Endothelial cell of umbilical vein (primary cell): ENCODE measurements around the gene RNASEH2C. TPM values are rescaled to one million over a fixed set of nuclear protein-coding genes. Genes with fewer than 3 reads are reported as not detected.
"Not testable (repeated sequence)": the region's sequence is repeated elsewhere in the genome, so short reads cannot be mapped to it uniquely, and the experiment has no call there.

Source experiments
- BruUV-seq: library from RNA; stranded (reverse); fragments of 400-500 nt; replicated peaks from 2 replicates; lab custom pipeline; 2021; lab: Mats Ljungman, UMichigan
- CTCF ChIA-PET: fragments of 300-600, 350-600 bp; sonication (Branson Sonifier 250); formaldehyde crosslinking; loops from one replicate; lab custom pipeline; 2021; ENCODE audit warnings: antibody characterized with exemption, inconsistent platforms; lab: Charles Lee
- POLR2A ChIA-PET: fragments of 300-600, 350-600 bp; sonication (Branson Sonifier 250); formaldehyde crosslinking; loops from one replicate; lab custom pipeline; 2021; ENCODE audit warnings: antibody characterized with exemption, inconsistent platforms; lab: Charles Lee
- DNase-seq: peaks from one replicate; pipeline ENCODE4 v3.0.0-alpha.2; 2011; ENCODE audit warnings: low read depth, low spot score
- FAIRE-seq: peaks from 2 replicates; lab custom pipeline; 2011; peaks lifted over from hg19 to GRCh38; lab: Jason Lieb, UNC
- H2AFZ ChIP-seq: 2 replicates; pipeline ENCODE4 v1.6.0; 2012; ENCODE audit warnings: low read depth, low read length, control low read depth, inconsistent platforms
- H3K27ac ChIP-seq: 2 replicates; pipeline ENCODE4 v1.5.1; 2011; ENCODE audit warnings: low read depth, mild to moderate bottlenecking, control low read depth, low read length, moderate library complexity; ENCODE audit not compliant: insufficient read depth
- H3K27me3 ChIP-seq, 2 experiments: 2 replicates each; pipeline versions ENCODE4 v1.6.0 to v1.6.1; 2011; ENCODE audit warnings: low read length in 2 of 2, mixed read lengths in 1 of 2; ENCODE audit not compliant: control insufficient read depth in 2 of 2, insufficient read depth in 2 of 2
- H3K36me3 ChIP-seq, 2 experiments: 2 replicates in 1 of 2; 3 replicates in 1 of 2; pipeline ENCODE4 v1.5.1; 2011; ENCODE audit warnings: low read length in 2 of 2, mild to moderate bottlenecking in 1 of 2, moderate library complexity in 1 of 2; ENCODE audit not compliant: control insufficient read depth in 2 of 2, insufficient read depth in 2 of 2; ENCODE audit errors: extremely low read depth in 1 of 2
- H3K4me1 ChIP-seq: 3 replicates; pipeline ENCODE4 v1.5.1; 2011; ENCODE audit warnings: mild to moderate bottlenecking, low read length; ENCODE audit not compliant: control insufficient read depth, insufficient read depth; ENCODE audit errors: extremely low read depth
- H3K4me2 ChIP-seq: 2 replicates; pipeline ENCODE4 v1.6.1; 2011; ENCODE audit warnings: low read length, control low read depth, mixed read lengths; ENCODE audit not compliant: insufficient read depth
- H3K4me3 ChIP-seq, 3 experiments: fragments of 200-600 bp in 1 of 3; sonication (generic), shearing (Covaris generic) in 1 of 3; replicated peaks in 1 of 3; 2 replicates each; pipeline ENCODE4 v1.5.1; 2011 to 2016; ENCODE audit warnings: control low read depth in 3 of 3, low read length in 3 of 3, mild to moderate bottlenecking in 2 of 3, inconsistent platforms in 1 of 3, low read depth in 1 of 3, moderate library complexity in 1 of 3; ENCODE audit not compliant: insufficient read depth in 1 of 3
- H3K79me2 ChIP-seq: 2 replicates; pipeline ENCODE4 v1.6.0; 2012; ENCODE audit warnings: low read length, inconsistent platforms; ENCODE audit not compliant: control insufficient read depth, insufficient read depth
- H3K9ac ChIP-seq: replicated peaks from 2 replicates; pipeline ENCODE3; 2011; ENCODE audit warnings: low read length, control low read depth; ENCODE audit not compliant: insufficient read depth; ENCODE audit errors: extremely low read depth
- H3K9me1 ChIP-seq: replicated peaks from 3 replicates; pipeline ENCODE4 v1.6.0; 2011; ENCODE audit warnings: mild to moderate bottlenecking, low read length; ENCODE audit not compliant: control insufficient read depth, insufficient read depth; ENCODE audit errors: extremely low read depth
- H3K9me3 ChIP-seq: replicated peaks from 2 replicates; pipeline ENCODE4 v1.5.1; 2012; ENCODE audit warnings: low read length, inconsistent platforms; ENCODE audit not compliant: control insufficient read depth, insufficient read depth
- H4K20me1 ChIP-seq: replicated peaks from 2 replicates; pipeline ENCODE3; 2011; ENCODE audit warnings: mild to moderate bottlenecking, low read length; ENCODE audit not compliant: control insufficient read depth, insufficient read depth; ENCODE audit errors: extremely low read depth
- CTCF ChIP-seq, 2 donors: IDR thresholded peaks; 1 replicate in 1 of 2; 2 replicates in 1 of 2; pipeline ENCODE4 v1.5.1; 2011; ENCODE audit warnings: low read length in 2 of 2, mild to moderate bottlenecking in 2 of 2, moderate library complexity in 2 of 2, control low read depth in 1 of 2, inconsistent platforms in 1 of 2, low read depth in 1 of 2; ENCODE audit not compliant: insufficient read depth in 1 of 2; ENCODE audit errors: extremely low read depth in 1 of 2
- EZH2 ChIP-seq: IDR thresholded peaks from 2 replicates; pipeline ENCODE4 v1.6.1; 2012; ENCODE audit warnings: borderline replicate concordance, low read depth, mild to moderate bottlenecking, moderate library complexity, low read length, inconsistent platforms; ENCODE audit not compliant: severe bottlenecking
- GATA2 ChIP-seq: IDR thresholded peaks from 2 replicates; pipeline ENCODE4 v1.7.0; 2011; ENCODE audit warnings: low read depth, mild to moderate bottlenecking, moderate library complexity, mixed read lengths, low read length; ENCODE audit not compliant: insufficient read length, insufficient read depth
- JUN ChIP-seq: IDR thresholded peaks from 2 replicates; pipeline ENCODE4 v1.6.1; 2011; ENCODE audit warnings: borderline replicate concordance, low read depth; ENCODE audit not compliant: insufficient read length, insufficient read depth
- MYC ChIP-seq: IDR thresholded peaks from one replicate; pipeline ENCODE4 v1.6.1; 2011; ENCODE audit warnings: mild to moderate bottlenecking, low read depth, low read length
- POLR2A ChIP-seq: IDR thresholded peaks from 2 replicates; pipeline ENCODE4 v1.6.1; 2012; ENCODE audit warnings: low read depth, mild to moderate bottlenecking, control low read depth, low read length
- POLR2AphosphoS5 ChIP-seq: IDR thresholded peaks from 2 replicates; pipeline ENCODE4 v1.6.1; 2012; ENCODE audit warnings: low read depth, mild to moderate bottlenecking, control low read depth, low read length, moderate library complexity; ENCODE audit not compliant: insufficient read depth
- dilution Hi-C: fragments of 300-500 bp; cut with MboI; formaldehyde crosslinking; loops from one replicate; pipeline ENCODE4 v1.15.0; 2019; ENCODE audit warnings: low sequenced_read_pairs; ENCODE audit not compliant: extremely low pct_ligation_motif_present
- intact Hi-C: fragments of 100-400 bp; cut with micrococcal nuclease; formaldehyde crosslinking; loops from one replicate; pipeline ENCODE4 v1.10.0; 2022
- polyA plus RNA-seq, 4 experiments: library from polyadenylated mRNA; depleted of rRNA in 3 of 4; stranded (reverse) in 3 of 4; unstranded in 1 of 4; fragments of >200 nt; gene quantifications; 2 replicates each; pipeline versions ENCODE4 v1.2.1 to v1.2.3, GENCODE V29; 2011 to 2012; ENCODE audit warnings: missing spikeins in 1 of 4
- total RNA-seq: library from RNA; stranded (reverse); gene quantifications from 2 replicates; pipeline ENCODE4 v1.2.3, GENCODE V29; 2021

RNASEH2C gene
- total and polyA plus RNA-seq, 2 donors (not counting 3 experiments of a cell fraction or from before 2014, with no cell fraction given): 62.0 to 110 TPM

- intact Hi-C loops: no loop called here
- Histone ChIP-seq H2AFZ (no peak overlapping the region), H3K9me3 (no peaks in the 10 kb centered on the region), H3K36me3 (no peaks in the 10 kb centered on the region), H4K20me1 (no peaks in the 10 kb centered on the region), H3K4me3 (no peak overlapping the region), H3K4me2 (no peak overlapping the region), H3K4me1 (peaks cover 9% of the 10 kb centered on the region), H3K9me1 (no peaks in the 10 kb centered on the region), H3K79me2 (no peaks in the 10 kb centered on the region), H3K27ac (no peak overlapping the region), H3K27me3 (no peaks in the 10 kb centered on the region), H3K9ac (no peak overlapping the region)
- ChIA-PET POLR2A (no interaction called here), CTCF (interaction anchor here (1.4 to 4.2 kb wide), 2 partner anchors 13 to 20 kb away, joined by 5 to 13 read pairs; partner anchors contain the start of gene KAT5)
- dilution Hi-C loops: no loop called here
- no peak for FAIRE-seq
- TF ChIP-seq GATA2 (no peak), CTCF (IDR thresholded peaks at IDR 0.05; ENCODE audit: extremely low read depth in 1 of 2, insufficient read depth in 1 of 2, low read depth in 1 of 2, low read length in 2 of 2) (no peak), POLR2A (no peak), MYC (no peak), EZH2 (no peak), JUN (no peak), POLR2AphosphoS5 (no peak)
- no TSS peak for BruUV-seq
- no peak for DNase-seq
Observed at GRCh38 chr11:65692367-65692766, 28.2 kb downstream of the RNASEH2C start.

DNA sequence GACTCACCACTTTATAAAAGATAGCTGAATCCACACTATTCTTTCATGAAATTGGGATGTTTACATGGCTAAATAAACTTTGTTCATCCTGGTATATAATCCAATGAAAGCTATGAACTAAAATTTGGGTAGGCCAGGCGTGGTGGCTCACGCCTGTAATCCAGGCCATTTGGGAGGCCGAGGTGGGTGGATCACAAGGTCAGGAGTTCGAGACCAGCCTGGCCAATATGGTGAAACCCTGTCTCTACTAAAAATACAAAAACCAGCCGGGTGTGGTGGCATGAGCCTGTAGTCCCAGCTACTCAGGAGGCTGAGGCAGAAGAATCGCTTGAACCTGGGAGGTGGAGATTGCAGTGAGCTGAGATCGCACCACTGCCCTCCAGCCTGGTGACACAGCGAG is 28.8 kb downstream of the RNASEH2C start:
- H3K36me3 ChIP-seq, H3K9me1 ChIP-seq, H4K20me1 ChIP-seq, H3K79me2 ChIP-seq, DNase-seq, intact Hi-C loops, H3K9me3 ChIP-seq, dilution Hi-C loops, H2AFZ ChIP-seq, H3K9ac ChIP-seq, BruUV-seq, H3K4me1 ChIP-seq, H3K4me2 ChIP-seq, H3K4me3 ChIP-seq, POLR2A ChIA-PET, H3K27me3 ChIP-seq, FAIRE-seq, H3K27ac ChIP-seq: not testable (repeated sequence)
- CTCF ChIA-PET: interaction anchor here (1.4 to 4.2 kb wide), 2 partner anchors 13 to 20 kb away, joined by 5 to 13 read pairs; partner anchors contain the start of gene KAT5
